Caco-2 (cell line): ENCODE data around the gene NBAS. TPM values are rescaled to one million over a fixed set of nuclear protein-coding genes. Genes with fewer than 3 reads are reported as not detected.

ENCODE experiments used
- BruUV-seq: library from RNA; stranded (reverse); fragments of 400-500 nt; replicated peaks from 2 replicates; lab custom pipeline; 2021; lab: Mats Ljungman, UMichigan
- CTCF ChIA-PET: fragments of 300-600 bp; sonication (Branson Sonifier 250); formaldehyde crosslinking; loops from one replicate; lab custom pipeline; 2022; ENCODE audit warnings: antibody characterized with exemption; lab: Charles Lee
- POLR2A ChIA-PET: fragments of 300-600 bp; sonication (Branson Sonifier 250); formaldehyde crosslinking; loops from one replicate; lab custom pipeline; 2022; ENCODE audit warnings: antibody characterized with exemption; lab: Charles Lee
- DNase-seq, 2 experiments: peaks; one replicate each; pipeline versions ENCODE4 v3.0.0 to v3.0.0-alpha.2; 2020 to 2022
- H3K27me3 ChIP-seq: replicated peaks from 2 replicates; pipeline ENCODE4 v1.6.0; 2011; ENCODE audit warnings: low read length; ENCODE audit not compliant: control insufficient read depth, insufficient read depth
- H3K36me3 ChIP-seq: 2 replicates; pipeline ENCODE4 v1.5.1; 2011; ENCODE audit warnings: low read length; ENCODE audit not compliant: control insufficient read depth, insufficient read depth
- H3K4me1 ChIP-seq: fragments of 250-450 bp; sonication (Bioruptor Pico); 2 replicates; pipeline ENCODE4 v1.5.1; 2020; ENCODE audit warnings: mild to moderate bottlenecking
- H3K4me3 ChIP-seq: 2 replicates; pipeline ENCODE4 v1.5.1; 2011; ENCODE audit warnings: low read depth, mild to moderate bottlenecking, control low read depth, low read length
- H3K9me3 ChIP-seq: fragments of 250-450 bp; sonication (Bioruptor Pico); 2 replicates; pipeline ENCODE4 v1.5.1; 2020; ENCODE audit warnings: mild to moderate bottlenecking, moderate library complexity
- H3K27ac Mint-ChIP-seq: one replicate; pipeline ENCODE4 v1.8.0; 2022; ENCODE audit warnings: mixed read lengths; ENCODE audit not compliant: unreplicated experiment
- H3K27me3 Mint-ChIP-seq: one replicate; pipeline ENCODE4 v1.8.0; 2022; ENCODE audit warnings: mixed read lengths; ENCODE audit not compliant: insufficient read depth, unreplicated experiment
- H3K36me3 Mint-ChIP-seq: one replicate; pipeline ENCODE4 v1.8.0; 2022; ENCODE audit warnings: mild to moderate bottlenecking, mixed read lengths; ENCODE audit not compliant: insufficient read depth, unreplicated experiment
- H3K4me1 Mint-ChIP-seq: one replicate; pipeline ENCODE4 v1.8.0; 2022; ENCODE audit warnings: low read depth, mixed read lengths; ENCODE audit not compliant: unreplicated experiment
- H3K4me3 Mint-ChIP-seq: one replicate; pipeline ENCODE4 v1.8.0; 2022; ENCODE audit warnings: mild to moderate bottlenecking, moderate library complexity, mixed read lengths; ENCODE audit not compliant: unreplicated experiment
- H3K9me3 Mint-ChIP-seq: one replicate; pipeline ENCODE4 v1.8.0; 2022; ENCODE audit warnings: mixed read lengths; ENCODE audit not compliant: unreplicated experiment
- CTCF ChIP-seq, 2 experiments: fragments of 200-600 bp in 1 of 2; IDR thresholded peaks; 1 replicate in 1 of 2; 2 replicates in 1 of 2; pipeline versions ENCODE4 v1.5.1 to v1.8.0; 2011 to 2022; ENCODE audit warnings: antibody characterized with exemption in 1 of 2, control low read depth in 1 of 2, inconsistent platforms in 1 of 2, low read depth in 1 of 2, low read length in 1 of 2, mild to moderate bottlenecking in 1 of 2, moderate library complexity in 1 of 2; ENCODE audit not compliant: insufficient read depth in 1 of 2, severe bottlenecking in 1 of 2, unreplicated experiment in 1 of 2
- intact Hi-C: fragments of 100-400 bp; cut with micrococcal nuclease; formaldehyde crosslinking; loops from one replicate; pipeline ENCODE4 v1.10.0; 2022; ENCODE audit not compliant: unreplicated experiment
- total RNA-seq: library from RNA; stranded (reverse); gene quantifications from 2 replicates; pipeline ENCODE4 v1.2.3, GENCODE V29; 2022

NBAS gene
- total RNA-seq, 1 experiment from 2014 or later = 31.1 TPM

- intact Hi-C loops = no loop called here
- no peaks in the 10 kb centered on the region for H3K27me3 ChIP-seq
- no peaks in the 10 kb centered on the region for H3K36me3 Mint-ChIP-seq
- H3K27ac Mint-ChIP-seq = no peak overlapping the region
- no peaks in the 10 kb centered on the region for H3K9me3 ChIP-seq
- ChIA-PET CTCF (no interaction called here), POLR2A (no interaction called here)
- H3K36me3 ChIP-seq = no peaks in the 10 kb centered on the region
- H3K4me1 ChIP-seq = no peaks in the 10 kb centered on the region
- H3K4me3 Mint-ChIP-seq = no peak overlapping the region
- BruUV-seq = no TSS peak
- H3K4me3 ChIP-seq = no peak overlapping the region
- TF ChIP-seq CTCF (IDR thresholded peaks at IDR 0.05; ENCODE audit: insufficient read depth in 1 of 2, low read depth in 1 of 2, low read length in 1 of 2, severe bottlenecking in 1 of 2, unreplicated experiment in 1 of 2) = no peak
- DNase-seq = no peak
- no peaks in the 10 kb centered on the region for H3K9me3 Mint-ChIP-seq
- no peaks in the 10 kb centered on the region for H3K27me3 Mint-ChIP-seq
- no peaks in the 10 kb centered on the region for H3K4me1 Mint-ChIP-seq
Measured at GRCh38 chr2:15223887-15224286, 337.2 kb downstream of the NBAS start.

GRCh38 chr2:15222856-15223255, 338.3 kb downstream of the NBAS start:
- no peaks in the 10 kb centered on the region for H3K36me3 Mint-ChIP-seq
- TF ChIP-seq CTCF (IDR thresholded peaks at IDR 0.05; ENCODE audit: insufficient read depth in 1 of 2, low read depth in 1 of 2, low read length in 1 of 2, severe bottlenecking in 1 of 2, unreplicated experiment in 1 of 2) = no peak
- no peak for DNase-seq
- no peaks in the 10 kb centered on the region for H3K4me1 Mint-ChIP-seq
- H3K4me1 ChIP-seq = no peaks in the 10 kb centered on the region
- no TSS peak for BruUV-seq
- ChIA-PET POLR2A (no interaction called here), CTCF (no interaction called here)
- intact Hi-C loops = no loop called here
- H3K36me3 ChIP-seq = no peaks in the 10 kb centered on the region
- no peaks in the 10 kb centered on the region for H3K9me3 ChIP-seq
- H3K27me3 ChIP-seq = no peaks in the 10 kb centered on the region
- no peaks in the 10 kb centered on the region for H3K9me3 Mint-ChIP-seq
- no peaks in the 10 kb centered on the region for H3K27me3 Mint-ChIP-seq
- no peak overlapping the region for H3K4me3 Mint-ChIP-seq
- no peak overlapping the region for H3K4me3 ChIP-seq
- H3K27ac Mint-ChIP-seq = no peak overlapping the region

GRCh38 chr2:15220603-15221002, 340.5 kb downstream of the NBAS start:
- Mint-ChIP-seq H3K4me1 (no peaks in the 10 kb centered on the region), H3K4me3 (no peak overlapping the region), H3K27me3 (no peaks in the 10 kb centered on the region), H3K27ac (no peak overlapping the region), H3K36me3 (no peaks in the 10 kb centered on the region), H3K9me3 (no peaks in the 10 kb centered on the region)
- intact Hi-C loops = no loop called here
- Histone ChIP-seq H3K4me1 (no peaks in the 10 kb centered on the region), H3K9me3 (no peaks in the 10 kb centered on the region), H3K36me3 (no peaks in the 10 kb centered on the region), H3K4me3 (no peak overlapping the region), H3K27me3 (no peaks in the 10 kb centered on the region)
- no TSS peak for BruUV-seq
- ChIA-PET POLR2A (no interaction called here), CTCF (no interaction called here)
- no peak for TF ChIP-seq CTCF (IDR thresholded peaks at IDR 0.05; ENCODE audit: insufficient read depth in 1 of 2, low read depth in 1 of 2, low read length in 1 of 2, severe bottlenecking in 1 of 2, unreplicated experiment in 1 of 2)
- no peak for DNase-seq
